Epithelial cell of proximal tubule (primary cell): Measurements from ENCODE around the gene SERTAD3. TPM values are rescaled to one million over a fixed set of nuclear protein-coding genes. Genes with fewer than 3 reads are reported as not detected.

Source experiments
- DNase-seq: peaks from one replicate; pipeline ENCODE4 v3.0.0-alpha.2; 2011; ENCODE audit warnings: low read depth
- H3K4me3 ChIP-seq: 2 replicates; pipeline ENCODE4 v1.5.1; 2011; ENCODE audit warnings: low read depth, mild to moderate bottlenecking, low read length
- CTCF ChIP-seq: conservative IDR thresholded peaks from 2 replicates; pipeline ENCODE4 v1.5.1; 2012; ENCODE audit warnings: low read depth, mild to moderate bottlenecking, low read length
- total RNA-seq: library from RNA; depleted of rRNA; stranded (reverse); fragments of >200 nt; gene quantifications from 2 replicates; pipeline ENCODE4 v1.2.3, GENCODE V29; 2015

SERTAD3 gene
- total RNA-seq, 1 donor from 2014 or later = 11.3 TPM

DNA sequence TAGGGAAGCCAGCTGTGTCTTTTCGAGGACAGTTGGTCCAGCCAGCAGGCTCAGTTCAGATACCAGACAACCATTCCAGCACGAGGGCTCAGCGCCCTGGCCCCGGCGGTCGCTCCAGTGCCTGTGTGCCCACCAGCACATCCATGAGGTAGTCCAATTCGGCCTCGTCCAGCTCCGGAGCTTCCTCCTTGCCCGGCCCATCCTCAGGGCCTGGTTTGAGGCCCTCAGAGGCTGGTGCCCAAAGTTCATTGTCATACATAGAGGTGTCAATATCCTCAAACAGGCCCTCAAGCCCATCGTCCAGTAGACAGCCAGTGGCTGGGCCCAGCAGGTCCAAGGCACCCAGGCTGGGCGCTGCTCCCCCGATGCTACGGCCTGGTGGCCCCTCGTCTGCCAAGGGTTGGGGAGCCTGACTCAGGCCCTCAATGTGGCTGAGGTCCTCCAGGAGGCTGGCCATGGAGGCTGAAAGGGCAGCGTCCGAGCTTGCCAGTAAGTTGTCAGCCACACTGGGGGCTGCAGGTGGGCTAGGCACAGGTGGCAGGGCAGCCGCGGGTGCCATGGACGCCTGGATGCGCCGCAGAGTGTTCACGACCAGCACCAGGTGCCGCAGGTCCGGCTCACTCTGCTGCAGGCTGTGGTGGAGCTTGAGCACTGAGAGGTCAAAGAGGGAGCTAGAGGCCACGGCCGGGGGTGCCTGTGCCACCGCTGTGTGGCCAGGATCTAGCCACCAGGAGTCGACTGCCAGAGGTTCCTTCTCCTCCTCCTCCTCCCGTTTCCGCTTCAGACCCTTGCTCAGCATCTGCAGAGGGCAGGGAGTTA is 21.2 kb downstream of the SERTAD3 start:
- TF ChIP-seq CTCF = no peak
- DNase-seq = no peak
- no peak overlapping the region for H3K4me3 ChIP-seq

DNA sequence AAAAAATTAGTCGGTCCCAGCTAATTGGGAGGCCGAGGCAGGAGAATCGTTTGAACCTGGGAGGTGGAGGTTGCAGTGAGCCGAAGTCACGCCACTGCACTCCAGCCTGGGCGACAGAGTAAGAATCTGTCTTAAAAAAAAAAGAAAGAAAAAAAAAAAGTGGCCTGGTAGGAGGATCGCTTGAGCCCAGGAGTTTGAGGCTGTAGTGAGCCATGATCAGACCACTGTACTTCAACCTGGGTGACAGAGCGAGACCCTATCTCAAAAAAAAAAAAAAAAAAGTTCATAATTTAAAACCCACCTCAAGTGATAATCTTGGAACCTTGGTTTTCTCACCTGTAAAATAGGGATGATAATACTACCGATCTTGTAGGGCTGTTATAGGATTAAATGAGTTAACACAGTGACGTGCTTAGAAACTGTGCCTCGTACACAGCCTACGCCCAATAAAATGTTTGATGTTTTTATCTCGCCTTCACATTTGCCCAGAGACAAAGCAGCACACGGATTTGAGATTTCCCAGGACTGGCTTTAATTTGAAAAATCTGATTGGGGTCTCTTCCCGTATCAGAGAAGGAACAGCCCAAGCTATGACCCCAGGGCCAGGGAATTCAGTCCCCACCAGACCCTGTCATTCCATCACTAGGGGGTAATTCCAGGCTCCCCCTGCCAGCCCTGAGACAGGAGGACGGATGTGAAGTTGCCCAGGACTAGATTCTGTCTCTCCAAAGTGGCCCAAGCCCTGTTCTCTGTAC is 22.0 kb downstream of the SERTAD3 start:
- peak overlapping the region; percentile 66 for H3K4me3 ChIP-seq
- TF ChIP-seq CTCF = no peak
- no peak for DNase-seq

DNA sequence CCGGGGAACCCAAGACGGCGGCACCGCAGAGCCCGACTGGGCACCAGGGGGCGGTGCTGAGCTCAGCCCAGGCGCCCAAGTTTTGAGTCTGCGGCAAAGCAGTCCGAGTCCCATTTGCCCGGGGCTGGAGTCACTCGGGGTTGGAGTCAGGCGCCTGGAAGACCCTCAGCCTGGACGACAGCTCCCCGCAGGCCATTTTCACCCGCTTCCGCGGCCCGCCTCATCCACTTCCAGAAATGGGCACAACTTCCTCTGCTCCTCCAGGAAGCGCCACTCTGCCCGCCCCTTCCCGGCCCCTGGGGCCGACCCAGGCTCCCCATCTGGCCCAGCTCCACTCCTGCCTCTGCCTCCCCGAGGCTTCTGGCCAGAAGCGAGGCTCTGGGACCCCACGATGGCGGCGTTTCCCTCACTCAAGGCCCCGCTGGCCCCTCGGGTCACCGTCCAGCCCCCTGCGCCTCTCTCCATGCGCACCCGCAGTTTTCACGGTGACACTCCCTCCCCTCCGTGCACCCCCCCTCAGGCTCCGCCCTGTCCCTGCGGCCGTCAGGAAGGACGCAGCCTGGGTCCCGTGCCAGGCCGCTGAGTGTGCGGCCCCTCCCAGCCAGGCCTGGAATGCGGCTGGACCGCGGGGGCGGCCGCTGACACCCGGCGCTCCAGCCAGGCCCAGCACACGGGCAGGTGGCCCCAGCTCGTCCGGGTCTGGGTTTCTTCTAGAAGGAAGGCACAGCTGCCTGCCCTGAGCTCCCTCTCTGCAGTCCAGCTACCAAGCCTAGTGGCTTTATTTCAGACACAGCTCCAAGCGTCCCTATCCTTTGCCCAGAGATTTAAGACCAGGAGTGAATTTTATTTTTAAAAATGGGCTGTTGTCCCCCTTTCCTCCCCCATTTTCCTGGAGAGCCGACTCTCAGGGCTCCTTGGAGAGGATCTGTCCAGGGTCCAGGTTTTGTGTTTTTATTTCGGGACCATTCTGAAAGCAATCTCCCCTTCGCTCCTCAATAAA is 23.1 kb downstream of the SERTAD3 start:
- no peak for DNase-seq
- peak overlapping the region; percentile 66 for H3K4me3 ChIP-seq
- peak; percentile 94 for TF ChIP-seq CTCF

- DNase-seq = no peak
- peak overlapping the region; percentile 66 for H3K4me3 ChIP-seq
- TF ChIP-seq CTCF = no peak
Measured at GRCh38 chr19:40420451-40420765, 23.7 kb downstream of the SERTAD3 start.

DNA sequence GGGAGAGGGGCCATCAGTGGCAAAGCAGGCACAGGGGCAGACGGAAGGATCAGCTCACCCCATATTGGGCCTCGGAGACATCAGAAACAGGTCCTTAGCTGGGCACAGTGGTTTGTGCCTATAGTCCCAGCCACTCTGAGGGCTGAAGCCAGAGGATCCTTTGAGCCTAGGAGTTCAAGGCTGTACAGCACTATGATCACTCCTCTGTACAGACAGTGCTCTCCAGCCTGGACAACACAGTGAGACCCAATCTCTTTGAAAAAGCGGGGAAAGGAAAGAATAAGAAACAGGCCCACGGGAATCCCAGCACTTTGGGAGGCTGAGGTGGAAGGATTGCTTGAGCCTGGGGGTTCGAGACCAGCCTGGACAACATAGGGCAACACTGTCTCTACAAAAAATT is 24.4 kb downstream of the SERTAD3 start:
- TF ChIP-seq CTCF = no peak
- no peak overlapping the region for H3K4me3 ChIP-seq
- no peak for DNase-seq

GRCh38 chr19:40419066-40419612 is 25.0 kb downstream of the SERTAD3 start:
- DNase-seq = no peak
- no peak for TF ChIP-seq CTCF
- no peak overlapping the region for H3K4me3 ChIP-seq
